GM21529 (cell line): ENCODE results near the gene CD2AP.
"Not testable (repeated sequence)": the region's sequence is repeated elsewhere in the genome, so short reads cannot be mapped to it uniquely, and the experiment has no call there.

Experiments used
- ATAC-seq: cut with Tn5 transposase; IDR thresholded peaks from one replicate; pipeline ENCODE4 v1.9.1; 2021; ENCODE audit not compliant: unreplicated experiment

CD2AP gene

DNA sequence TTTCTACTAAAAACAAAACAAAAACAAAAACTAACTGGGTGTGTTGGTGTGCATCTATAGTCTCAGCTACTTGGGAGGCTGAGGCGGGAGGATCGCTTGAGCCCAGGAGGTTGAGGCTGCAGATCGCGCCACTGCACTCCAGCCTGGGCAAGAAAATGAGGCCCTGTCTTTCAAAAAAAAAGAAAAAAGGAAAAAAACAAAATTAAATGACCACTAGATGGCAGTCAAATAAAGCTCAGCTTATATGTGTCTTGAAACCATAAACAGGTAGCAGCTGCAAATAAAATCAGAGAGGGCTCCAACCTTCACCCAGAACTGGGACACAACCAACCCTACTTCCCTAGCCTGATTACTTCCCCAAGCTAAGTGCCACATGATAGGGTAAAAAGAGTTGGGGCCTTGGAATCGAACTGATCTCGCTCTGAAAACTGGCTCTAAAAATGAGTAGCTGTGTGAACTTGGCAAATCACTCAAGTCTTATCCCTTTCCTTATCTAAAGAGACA, 153.7 kb downstream of the CD2AP start:
- peak; percentile 71 for ATAC-seq

GRCh38 chr6:47631797-47632196, 154.2 kb downstream of the CD2AP start:
- ATAC-seq, result no peak

- ATAC-seq, result no peak
Observed at GRCh38 chr6:47633141-47633540, 155.6 kb downstream of the CD2AP start.

- ATAC-seq, result no peak
Observed at GRCh38 chr6:47634210-47635047, 156.8 kb downstream of the CD2AP start.

DNA sequence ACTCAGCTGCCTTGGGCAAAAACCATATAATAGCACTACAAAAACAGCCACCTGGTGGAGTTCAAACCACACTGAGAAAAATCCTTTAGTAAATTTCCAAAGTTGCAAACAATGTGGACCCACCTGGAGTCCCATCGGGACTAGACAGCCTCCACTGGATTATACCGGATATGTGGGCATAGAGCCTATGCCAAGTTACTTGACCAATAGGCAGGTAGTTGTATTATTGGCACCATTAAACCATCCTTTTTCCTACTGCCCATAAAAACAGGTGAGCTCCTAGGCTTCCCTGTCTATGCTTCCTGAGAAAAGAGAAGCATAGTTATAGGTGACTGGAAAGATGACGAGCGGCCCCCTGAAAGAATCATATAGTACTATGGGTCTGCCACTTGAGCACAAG, 169.1 kb downstream of the CD2AP start:
- no peak for ATAC-seq

- no peak for ATAC-seq
Observed at GRCh38 chr6:47647188-47647587, 169.6 kb downstream of the CD2AP start.

DNA sequence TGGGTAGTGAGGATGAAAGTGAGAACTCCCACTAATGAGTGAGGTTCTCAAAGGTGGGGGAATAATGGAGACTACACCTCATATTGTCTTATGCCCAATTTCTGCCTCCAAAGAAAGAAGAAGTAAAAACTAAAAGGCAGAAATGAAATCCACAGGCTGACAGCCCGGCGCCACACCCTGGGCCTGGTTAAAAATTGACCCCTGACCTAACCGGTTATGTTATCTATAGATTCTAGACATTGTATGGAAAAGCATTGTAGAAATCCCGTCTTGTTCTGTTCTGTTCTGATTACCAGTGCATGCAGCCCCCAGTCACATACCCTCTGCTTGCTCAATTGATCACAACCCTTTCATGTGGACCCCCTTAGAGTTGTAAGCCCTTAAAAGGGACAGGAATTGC, 170.0 kb downstream of the CD2AP start:
- not testable (repeated sequence) for ATAC-seq

DNA sequence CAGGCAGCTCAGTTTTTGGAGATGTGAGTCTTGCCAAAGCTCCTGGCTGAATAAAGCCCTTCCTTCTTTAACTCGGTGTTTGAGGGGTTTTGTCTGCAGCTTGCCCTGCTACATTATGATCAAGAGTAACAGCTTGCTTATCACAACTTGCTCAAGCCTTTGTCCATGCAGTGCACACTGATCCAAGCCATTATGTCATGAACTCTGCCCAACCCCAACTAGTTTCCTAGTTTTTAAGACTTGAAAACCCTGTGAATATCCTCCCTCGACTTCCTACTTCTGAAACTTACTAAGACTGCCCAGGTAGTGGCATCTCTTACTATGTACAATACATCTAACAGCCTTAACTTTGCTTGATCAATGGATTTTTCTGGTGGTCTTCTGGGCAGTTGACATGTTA, 170.4 kb downstream of the CD2AP start:
- no peak for ATAC-seq

DNA sequence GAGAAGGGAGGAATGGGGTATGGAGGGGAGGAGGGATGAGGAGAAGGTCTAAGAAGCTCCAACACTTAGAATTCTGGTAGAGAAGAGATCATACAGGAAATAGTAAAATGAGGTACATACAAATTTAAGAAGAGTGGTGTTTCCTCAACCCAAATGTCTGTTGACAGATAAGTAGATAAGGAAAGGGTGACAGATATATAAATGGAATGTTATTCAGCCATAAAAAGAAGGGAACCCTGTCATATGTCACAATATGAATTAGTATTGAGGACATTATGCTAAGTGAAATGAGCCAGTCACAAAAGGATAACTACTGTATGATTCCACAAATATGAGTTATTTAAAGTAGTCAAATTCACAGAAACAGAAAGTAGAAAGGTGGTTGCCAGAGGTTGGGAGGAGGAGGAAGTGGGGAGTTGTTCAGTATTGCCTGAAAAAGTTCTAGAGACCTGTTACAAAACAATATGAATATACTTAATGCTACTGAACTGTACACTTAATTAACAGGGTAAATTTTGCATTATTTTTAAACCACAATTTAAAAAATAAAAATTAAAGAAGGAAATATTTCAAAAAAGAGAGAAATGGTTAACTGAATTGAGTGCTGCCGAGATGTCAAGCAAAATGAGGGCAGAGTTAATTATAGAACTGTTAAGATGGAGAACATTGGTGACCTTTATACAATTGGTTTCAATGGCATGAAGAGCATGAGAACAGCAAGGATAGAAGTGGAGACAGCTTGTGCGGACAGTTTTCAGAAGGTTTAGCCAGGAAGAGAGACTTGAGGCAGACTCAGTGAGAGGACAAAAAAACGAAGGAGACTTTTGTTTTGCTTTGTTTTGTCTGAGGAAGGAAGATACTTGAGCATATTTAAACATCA, 173.2 kb downstream of the CD2AP start:
- ATAC-seq, result no peak

DNA sequence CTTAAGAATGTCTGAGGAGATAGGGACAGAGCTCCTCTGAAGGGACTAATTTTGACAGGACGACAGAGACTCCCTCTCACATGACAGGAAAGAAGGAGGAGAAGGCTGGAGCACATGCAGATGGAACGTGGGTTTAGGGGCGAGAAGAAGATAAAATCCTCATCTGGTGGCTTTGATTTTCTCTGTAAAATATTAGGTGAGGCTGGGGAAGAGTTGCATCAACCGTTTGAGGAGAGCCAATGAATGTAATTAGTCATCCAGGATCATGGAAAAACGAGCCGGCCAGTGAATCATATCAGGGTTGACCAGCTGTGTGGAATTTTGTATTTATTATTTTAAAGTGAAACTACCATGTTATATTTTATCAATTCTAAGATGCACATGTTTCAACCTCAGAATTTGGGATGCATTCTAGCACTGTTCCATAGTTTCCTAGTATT, 173.9 kb downstream of the CD2AP start:
- no peak for ATAC-seq

DNA sequence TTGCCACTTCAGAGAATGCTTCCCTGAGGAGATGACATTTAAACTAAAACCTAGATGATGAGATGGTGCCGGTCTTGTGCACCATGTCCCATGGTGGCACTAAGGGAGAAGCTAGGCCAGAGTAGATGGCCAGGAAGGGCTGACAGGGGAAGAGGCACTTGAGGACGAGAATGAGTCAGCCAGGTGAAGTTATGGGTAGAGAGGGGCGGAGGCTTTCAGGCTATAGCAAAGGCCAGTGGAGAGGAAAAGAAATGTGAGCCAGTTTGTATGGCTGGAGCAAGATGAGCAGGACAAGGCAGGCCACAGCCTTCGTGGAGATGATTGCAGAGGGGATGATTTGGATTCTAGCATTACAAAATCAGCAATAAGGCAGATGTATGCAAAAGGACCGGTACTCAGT, 176.1 kb downstream of the CD2AP start:
- ATAC-seq, result no peak

DNA sequence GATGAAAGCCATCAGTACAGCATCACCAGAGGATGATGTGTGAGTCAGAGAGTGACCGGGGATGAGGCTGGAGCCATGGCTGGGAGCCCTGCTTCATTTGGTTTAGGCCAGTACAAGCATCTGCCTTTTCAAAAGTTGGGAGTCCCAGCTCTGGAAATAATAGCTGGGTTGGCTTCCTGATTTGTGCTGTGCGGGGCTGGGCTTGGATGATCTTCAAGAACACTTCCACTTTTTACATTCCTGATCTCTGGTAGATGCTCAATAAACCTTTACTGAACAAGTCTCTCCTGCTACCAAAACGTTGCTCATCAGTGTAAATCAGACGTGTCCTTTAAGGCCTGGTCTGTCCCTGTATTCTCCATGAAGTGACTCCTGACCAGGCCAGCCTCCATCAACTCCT, 176.7 kb downstream of the CD2AP start:
- ATAC-seq, result no peak

DNA sequence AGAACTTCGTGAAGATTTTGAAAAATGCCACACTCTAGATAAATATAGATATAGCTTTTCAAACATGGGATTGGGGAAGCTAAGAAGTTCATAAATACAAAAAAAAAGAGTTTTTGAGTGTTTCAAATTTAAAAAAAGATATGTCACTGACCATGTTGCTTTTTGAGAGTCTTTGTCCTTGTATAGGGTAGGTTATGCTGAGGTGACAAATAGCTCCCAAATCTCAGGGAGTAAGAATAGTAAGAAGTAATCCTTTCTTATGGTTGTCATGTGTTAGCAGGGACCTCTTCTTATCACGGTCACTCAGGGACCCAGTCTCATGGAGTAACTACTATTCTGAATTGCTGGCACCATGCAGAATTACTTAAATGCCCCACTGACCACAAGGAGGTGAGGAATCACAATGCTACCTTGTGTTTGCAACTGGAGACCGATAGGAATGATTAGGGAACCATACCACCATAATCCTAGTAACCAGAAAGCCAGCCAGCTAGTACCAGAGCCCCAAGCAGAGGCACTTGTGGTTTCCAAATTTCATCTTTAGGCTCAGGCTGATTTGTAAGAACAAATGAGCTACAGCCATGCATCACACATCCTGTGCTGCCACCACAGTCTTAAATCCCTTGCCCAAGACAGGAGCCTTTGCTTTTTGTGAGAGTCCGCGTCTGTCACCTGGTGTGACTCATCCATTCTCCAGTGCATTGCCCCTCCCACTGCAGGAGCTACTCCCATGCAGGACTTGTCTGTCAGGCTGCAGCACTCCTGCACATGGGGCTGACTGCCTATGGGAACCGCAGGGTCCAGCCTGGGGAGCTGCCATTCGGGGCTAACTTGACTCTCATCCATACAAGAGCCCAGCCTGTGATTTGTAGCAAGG, 178.4 kb downstream of the CD2AP start:
- no peak for ATAC-seq

GRCh38 chr6:47661960-47662359, 184.4 kb downstream of the CD2AP start:
- no peak for ATAC-seq

GRCh38 chr6:47663462-47664216, 186.1 kb downstream of the CD2AP start:
- ATAC-seq, result no peak

GRCh38 chr6:47665112-47665511, 187.5 kb downstream of the CD2AP start:
- no peak for ATAC-seq

GRCh38 chr6:47669684-47670513, 192.3 kb downstream of the CD2AP start:
- no peak for ATAC-seq

DNA sequence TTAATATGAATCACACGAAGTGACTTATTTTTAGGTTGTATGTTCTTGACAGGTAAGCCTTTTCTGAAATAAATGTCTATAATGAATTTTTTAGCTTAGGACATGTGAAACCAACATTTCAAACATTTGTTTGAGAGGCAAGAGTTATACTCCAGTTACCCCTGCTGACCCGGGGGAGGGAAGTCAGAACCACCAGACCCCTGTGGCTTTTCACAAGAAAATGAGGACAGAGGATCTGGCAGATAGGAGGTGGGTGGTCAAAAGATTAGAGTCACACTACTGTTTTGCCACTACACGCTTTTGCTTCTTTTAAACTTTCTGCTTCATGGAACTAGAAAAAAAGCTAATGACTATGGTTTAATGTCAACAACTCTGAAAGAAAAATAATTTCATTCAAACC, 193.3 kb downstream of the CD2AP start:
- ATAC-seq, result no peak

DNA sequence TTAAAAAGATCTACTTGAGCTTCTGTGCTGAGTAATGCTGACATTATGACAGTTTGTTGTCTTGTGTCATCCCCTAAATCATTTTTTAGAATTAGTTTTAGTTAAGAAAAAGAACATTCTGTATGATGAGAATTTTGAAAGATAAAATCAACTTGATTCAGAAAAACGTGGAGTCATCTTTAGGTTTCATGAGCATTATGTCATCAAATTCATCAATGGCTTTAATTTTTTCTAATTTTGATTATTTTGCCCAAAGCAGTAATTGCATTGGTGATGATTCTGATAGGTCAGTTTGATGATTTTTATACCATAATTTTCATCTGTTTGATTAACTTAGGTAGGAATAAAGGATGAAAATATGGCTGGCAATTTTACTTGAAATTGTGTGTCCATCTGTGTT, 194.2 kb downstream of the CD2AP start:
- ATAC-seq, result no peak
